WERI-Rb-1 (cell line): ENCODE measurements around the gene SARNP.

Source experiments
- DNase-seq: peaks from one replicate; pipeline ENCODE4 v3.0.0-alpha.2; 2020
- H3K27ac ChIP-seq: fragments of 250-450 bp; sonication (Bioruptor Pico); 2 replicates; pipeline ENCODE4 v1.5.1; 2020; ENCODE audit warnings: mild to moderate bottlenecking, moderate library complexity
- H3K27me3 ChIP-seq: fragments of 250-450 bp; sonication (Bioruptor Pico); 2 replicates; pipeline ENCODE4 v1.5.1; 2021; ENCODE audit warnings: mild to moderate bottlenecking, low read depth, moderate library complexity; ENCODE audit not compliant: insufficient read depth, severe bottlenecking
- H3K36me3 ChIP-seq: fragments of 250-450 bp; sonication (Bioruptor Pico); 2 replicates; pipeline ENCODE4 v1.5.1; 2020; ENCODE audit warnings: mild to moderate bottlenecking, moderate library complexity
- H3K4me3 ChIP-seq: 2 replicates; pipeline ENCODE4 v1.5.1; 2011; ENCODE audit warnings: low read depth, mild to moderate bottlenecking, control low read depth, low read length
- H3K9me3 ChIP-seq: fragments of 250-450 bp; sonication (Bioruptor Pico); 2 replicates; pipeline ENCODE4 v1.5.1; 2021; ENCODE audit warnings: mild to moderate bottlenecking, moderate library complexity; ENCODE audit not compliant: severe bottlenecking
- CTCF ChIP-seq: IDR thresholded peaks from 2 replicates; pipeline ENCODE4 v1.5.1; 2011; ENCODE audit warnings: low read depth, mild to moderate bottlenecking, control low read depth, inconsistent platforms, low read length

The SARNP gene

GRCh38 chr12:55806982-55807381 lies 10.5 kb downstream of the SARNP start:
- H3K27ac ChIP-seq = no peak overlapping the region
- H3K4me3 ChIP-seq = no peak overlapping the region
- peaks cover 42% of the 10 kb centered on the region for H3K36me3 ChIP-seq
- H3K9me3 ChIP-seq = no peaks in the 10 kb centered on the region
- H3K27me3 ChIP-seq = no peaks in the 10 kb centered on the region
- no peak for TF ChIP-seq CTCF
- DNase-seq = no peak

- no peak for TF ChIP-seq CTCF
- Histone ChIP-seq H3K9me3 (no peaks in the 10 kb centered on the region), H3K27me3 (no peaks in the 10 kb centered on the region), H3K4me3 (no peak overlapping the region), H3K36me3 (peaks cover 83% of the 10 kb centered on the region), H3K27ac (no peak overlapping the region)
- DNase-seq = no peak
Measured at GRCh38 chr12:55797550-55797949, 20.0 kb downstream of the SARNP start.

- Histone ChIP-seq H3K4me3 (no peak overlapping the region), H3K27me3 (no peaks in the 10 kb centered on the region), H3K9me3 (no peaks in the 10 kb centered on the region), H3K27ac (no peak overlapping the region), H3K36me3 (peaks cover 83% of the 10 kb centered on the region)
- peak; percentile 37 for DNase-seq
- peak; percentile 51 for TF ChIP-seq CTCF
Measured at GRCh38 chr12:55797068-55797467, 20.5 kb downstream of the SARNP start.

- no peak for DNase-seq
- no peak overlapping the region for H3K4me3 ChIP-seq
- no peaks in the 10 kb centered on the region for H3K27me3 ChIP-seq
- no peaks in the 10 kb centered on the region for H3K9me3 ChIP-seq
- peaks cover 83% of the 10 kb centered on the region for H3K36me3 ChIP-seq
- H3K27ac ChIP-seq = no peak overlapping the region
- no peak for TF ChIP-seq CTCF
Measured at GRCh38 chr12:55795950-55796349, 21.6 kb downstream of the SARNP start.

- no peak for TF ChIP-seq CTCF
Measured at GRCh38 chr12:55789893-55790292, 27.6 kb downstream of the SARNP start.

GRCh38 chr12:55789171-55789570 lies 28.4 kb downstream of the SARNP start:
- Histone ChIP-seq H3K4me3 (no peak overlapping the region), H3K36me3 (peaks cover 88% of the 10 kb centered on the region), H3K9me3 (no peaks in the 10 kb centered on the region), H3K27me3 (no peaks in the 10 kb centered on the region), H3K27ac (no peak overlapping the region)
- TF ChIP-seq CTCF = no peak
- DNase-seq = no peak

More at GRCh38 chr12:55789893-55790292, 27.6 kb downstream of the SARNP start:
- Histone ChIP-seq H3K27me3 (no peaks in the 10 kb centered on the region), H3K9me3 (no peaks in the 10 kb centered on the region), H3K36me3 (peaks cover 87% of the 10 kb centered on the region), H3K27ac (no peak overlapping the region), H3K4me3 (no peak overlapping the region)
- no peak for DNase-seq
